Dedifferentiated amniotic fluid mesenchymal stem cell (primary cell): ENCODE data around the gene IL16.

ENCODE experiments used
- DNase-seq: peaks from one replicate; pipeline ENCODE4 v3.0.0-alpha.2; 2016; ENCODE audit errors: extremely low spot score

Gene IL16

GRCh38 chr15:81294516-81294880, 97.8 kb downstream of the IL16 start:
- no peak for DNase-seq

GRCh38 chr15:81295486-81296121, 98.9 kb downstream of the IL16 start:
- DNase-seq: no peak

- no peak for DNase-seq
These were observed 99.5 kb downstream of the IL16 start for GRCh38 chr15:81296186-81296585.

- no peak for DNase-seq
These were observed 100.0 kb downstream of the IL16 start for GRCh38 chr15:81296673-81297072.

- no peak for DNase-seq
These were observed 100.5 kb downstream of the IL16 start for GRCh38 chr15:81297147-81297572.

- no peak for DNase-seq
These were observed 101.2 kb downstream of the IL16 start for GRCh38 chr15:81297603-81298575.

GRCh38 chr15:81298611-81299010, 101.9 kb downstream of the IL16 start:
- no peak for DNase-seq

- DNase-seq: no peak
These were observed 102.5 kb downstream of the IL16 start for GRCh38 chr15:81299156-81299555.

- DNase-seq: no peak
These were observed 103.1 kb downstream of the IL16 start for GRCh38 chr15:81299630-81300273.

GRCh38 chr15:81301385-81301784, 104.7 kb downstream of the IL16 start:
- DNase-seq: no peak

GRCh38 chr15:81301815-81302399, 105.2 kb downstream of the IL16 start:
- DNase-seq: no peak

GRCh38 chr15:81302701-81303109, 106.0 kb downstream of the IL16 start:
- DNase-seq: no peak

GRCh38 chr15:81303244-81304225, 106.9 kb downstream of the IL16 start:
- DNase-seq: no peak

GRCh38 chr15:81304226-81304625, 107.5 kb downstream of the IL16 start:
- no peak for DNase-seq

GRCh38 chr15:81308260-81308659, 111.6 kb downstream of the IL16 start:
- DNase-seq: no peak

- DNase-seq: no peak
These were observed 113.2 kb downstream of the IL16 start for GRCh38 chr15:81309647-81310450.

- no peak for DNase-seq
These were observed 113.8 kb downstream of the IL16 start for GRCh38 chr15:81310480-81310879.

- DNase-seq: no peak
These were observed 115.2 kb downstream of the IL16 start for GRCh38 chr15:81311752-81312464.

GRCh38 chr15:81312790-81313543, 116.3 kb downstream of the IL16 start:
- DNase-seq: peak; percentile 99
